ENCODE results near the gene TBX15. TPM values are rescaled to one million over a fixed set of nuclear protein-coding genes. Genes with fewer than 3 reads are reported as not detected.

Gene TBX15
- polyA plus RNA-seq, 1 donor (not counting 4 experiments of a cell fraction or from before 2014, with no cell fraction given) = not detected

DNA sequence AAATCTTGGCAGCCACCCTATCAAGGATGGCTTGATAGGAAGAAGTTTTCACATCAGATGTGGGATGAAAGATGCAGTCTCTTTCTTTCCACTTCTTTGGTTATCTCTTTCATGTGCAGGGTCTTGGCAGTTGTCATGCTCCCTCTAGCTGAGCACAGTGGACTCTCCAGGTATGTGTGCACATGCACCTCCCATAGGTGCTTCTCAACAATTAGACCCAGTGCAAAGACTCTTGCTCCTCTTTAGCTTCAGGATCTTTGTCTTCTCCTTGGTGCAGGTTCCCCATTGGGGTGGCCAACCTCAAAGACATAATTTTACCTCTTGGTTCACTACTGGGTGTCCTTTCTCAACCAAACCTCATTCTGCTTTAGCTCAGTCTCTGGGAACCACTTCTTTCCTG, 80.7 kb downstream of the TBX15 start:
- Histone ChIP-seq H3K4me3 (ENCODE audit: control insufficient read depth in 2 of 3, extremely low read depth in 1 of 3, insufficient read depth in 2 of 3, low read depth in 1 of 3, low read length in 3 of 3) (no peak overlapping the region), H3K27ac (ENCODE audit: control insufficient read depth, insufficient read depth, low read length) (no peak overlapping the region), H3K4me2 (ENCODE audit: control insufficient read depth, extremely low read depth, insufficient read depth, low read depth, low read length) (no peak overlapping the region), H3K36me3 (ENCODE audit: control insufficient read depth in 2 of 2, extremely low read depth in 1 of 2, insufficient read depth in 2 of 2, low read length in 2 of 2) (no peaks in the 10 kb centered on the region), H3K9me3 (ENCODE audit: control insufficient read depth, low read depth, low read length) (no peaks in the 10 kb centered on the region), H3K9ac (ENCODE audit: control insufficient read depth, extremely low read depth, insufficient read depth, low read length) (no peak overlapping the region), H3K27me3 (ENCODE audit: control insufficient read depth, extremely low read depth, insufficient read depth, low read length) (no peaks in the 10 kb centered on the region), H4K20me1 (ENCODE audit: control insufficient read depth, extremely low read depth, insufficient read depth, low read length) (no peaks in the 10 kb centered on the region), H3K9me1 (ENCODE audit: control insufficient read depth, extremely low read depth, insufficient read depth, low read length) (no peaks in the 10 kb centered on the region), H2AFZ (ENCODE audit: control insufficient read depth, low read length) (no peak overlapping the region), H3K79me2 (ENCODE audit: control insufficient read depth, insufficient read depth, low read length) (no peaks in the 10 kb centered on the region), H3K4me1 (ENCODE audit: control insufficient read depth, extremely low read depth, insufficient read depth, low read length) (no peaks in the 10 kb centered on the region)
- dilution Hi-C loops (cut with MboI; ENCODE audit: extremely low pct_ligation_motif_present, low sequenced_read_pairs) = no loop called here
- no peak for FAIRE-seq
- DNase-seq (ENCODE audit: low read depth, low spot score) = no peak
- no peak for TF ChIP-seq EZH2 (IDR thresholded peaks at IDR 0.05; ENCODE audit: low read length)
- TF ChIP-seq, protein P1, sequence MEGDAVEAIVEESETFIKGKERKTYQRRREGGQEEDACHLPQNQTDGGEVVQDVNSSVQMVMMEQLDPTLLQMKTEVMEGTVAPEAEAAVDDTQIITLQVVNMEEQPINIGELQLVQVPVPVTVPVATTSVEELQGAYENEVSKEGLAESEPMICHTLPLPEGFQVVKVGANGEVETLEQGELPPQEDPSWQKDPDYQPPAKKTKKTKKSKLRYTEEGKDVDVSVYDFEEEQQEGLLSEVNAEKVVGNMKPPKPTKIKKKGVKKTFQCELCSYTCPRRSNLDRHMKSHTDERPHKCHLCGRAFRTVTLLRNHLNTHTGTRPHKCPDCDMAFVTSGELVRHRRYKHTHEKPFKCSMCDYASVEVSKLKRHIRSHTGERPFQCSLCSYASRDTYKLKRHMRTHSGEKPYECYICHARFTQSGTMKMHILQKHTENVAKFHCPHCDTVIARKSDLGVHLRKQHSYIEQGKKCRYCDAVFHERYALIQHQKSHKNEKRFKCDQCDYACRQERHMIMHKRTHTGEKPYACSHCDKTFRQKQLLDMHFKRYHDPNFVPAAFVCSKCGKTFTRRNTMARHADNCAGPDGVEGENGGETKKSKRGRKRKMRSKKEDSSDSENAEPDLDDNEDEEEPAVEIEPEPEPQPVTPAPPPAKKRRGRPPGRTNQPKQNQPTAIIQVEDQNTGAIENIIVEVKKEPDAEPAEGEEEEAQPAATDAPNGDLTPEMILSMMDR (optimal IDR thresholded peaks at IDR 0.05 in 1 of 3, IDR thresholded peaks at IDR 0.05 in 1 of 3, conservative IDR thresholded peaks at IDR 0.05 in 1 of 3; ENCODE audit: extremely low read depth in 1 of 3, insufficient read depth in 2 of 3, low read length in 3 of 3) = no peak

- Histone ChIP-seq H3K4me3 (ENCODE audit: control insufficient read depth in 2 of 3, extremely low read depth in 1 of 3, insufficient read depth in 2 of 3, low read depth in 1 of 3, low read length in 3 of 3) (no peak overlapping the region), H3K9me1 (ENCODE audit: control insufficient read depth, extremely low read depth, insufficient read depth, low read length) (no peaks in the 10 kb centered on the region), H3K27ac (ENCODE audit: control insufficient read depth, insufficient read depth, low read length) (no peak overlapping the region), H2AFZ (ENCODE audit: control insufficient read depth, low read length) (no peak overlapping the region), H3K4me2 (ENCODE audit: control insufficient read depth, extremely low read depth, insufficient read depth, low read depth, low read length) (no peak overlapping the region), H3K79me2 (ENCODE audit: control insufficient read depth, insufficient read depth, low read length) (no peaks in the 10 kb centered on the region), H3K27me3 (ENCODE audit: control insufficient read depth, extremely low read depth, insufficient read depth, low read length) (no peaks in the 10 kb centered on the region), H3K9me3 (ENCODE audit: control insufficient read depth, low read depth, low read length) (no peaks in the 10 kb centered on the region), H3K36me3 (ENCODE audit: control insufficient read depth in 2 of 2, extremely low read depth in 1 of 2, insufficient read depth in 2 of 2, low read length in 2 of 2) (no peaks in the 10 kb centered on the region), H3K4me1 (ENCODE audit: control insufficient read depth, extremely low read depth, insufficient read depth, low read length) (no peaks in the 10 kb centered on the region), H4K20me1 (ENCODE audit: control insufficient read depth, extremely low read depth, insufficient read depth, low read length) (no peaks in the 10 kb centered on the region), H3K9ac (ENCODE audit: control insufficient read depth, extremely low read depth, insufficient read depth, low read length) (no peak overlapping the region)
- TF ChIP-seq EZH2 (IDR thresholded peaks at IDR 0.05; ENCODE audit: low read length) = no peak
- TF ChIP-seq, protein P1 (optimal IDR thresholded peaks at IDR 0.05 in 1 of 3, IDR thresholded peaks at IDR 0.05 in 1 of 3, conservative IDR thresholded peaks at IDR 0.05 in 1 of 3; ENCODE audit: extremely low read depth in 1 of 3, insufficient read depth in 2 of 3, low read length in 3 of 3) = no peak
- dilution Hi-C loops (cut with MboI; ENCODE audit: extremely low pct_ligation_motif_present, low sequenced_read_pairs) = no loop called here
- DNase-seq (ENCODE audit: low read depth, low spot score) = no peak
- no peak for FAIRE-seq
Measured at GRCh38 chr1:118905671-118906070, 82.5 kb downstream of the TBX15 start.
